Measurements from ENCODE around the gene CCPG1. TPM values are rescaled to one million over a fixed set of nuclear protein-coding genes. Genes with fewer than 3 reads are reported as not detected.
"Not testable (repeated sequence)": the region's sequence is repeated elsewhere in the genome, so short reads cannot be mapped to it uniquely, and the experiment has no call there.

Gene CCPG1
- polyA plus RNA-seq (2013, experiment 1 of 2; ENCODE audit: insufficient read length) = 54.3 TPM
- 62.7 TPM for polyA plus RNA-seq (2013, experiment 2 of 2; ENCODE audit: insufficient read length)

GRCh38 chr15:55408012-55408928, at the start of gene CCPG1, which contains the start of gene PIERCE2:
CCPG1 (minus strand) TSS chr15:55408359; CDS start chr15:55389424, 18,935 bp downstream.
PIERCE2 (plus strand) TSS chr15:55408495; CDS start chr15:55408769, 274 bp downstream.
- peak; percentile 95 for DNase-seq

GRCh38 chr15:55457401-55458022, 49.4 kb upstream of the CCPG1 start:
- DNase-seq = no peak

- not testable (repeated sequence) for DNase-seq
Measured at GRCh38 chr15:55447030-55447394, 38.9 kb upstream of the CCPG1 start.

GRCh38 chr15:55446379-55447029, 38.3 kb upstream of the CCPG1 start:
- DNase-seq = not testable (repeated sequence)

- not testable (repeated sequence) for DNase-seq
Measured at GRCh38 chr15:55445936-55446335, 37.8 kb upstream of the CCPG1 start.

- DNase-seq = not testable (repeated sequence)
Measured at GRCh38 chr15:55443141-55443540, 35.0 kb upstream of the CCPG1 start.

- peak; percentile 50 for DNase-seq
Measured at GRCh38 chr15:55434989-55435825, 27.0 kb upstream of the CCPG1 start.

- no peak for DNase-seq
Measured at GRCh38 chr15:55422089-55422488, 13.9 kb upstream of the CCPG1 start.

GRCh38 chr15:55420171-55420866, 12.2 kb upstream of the CCPG1 start:
- no peak for DNase-seq

GRCh38 chr15:55417678-55418077, 9.5 kb upstream of the CCPG1 start:
- not testable (repeated sequence) for DNase-seq

GRCh38 chr15:55408976-55409375, 817 bp upstream of the CCPG1 start:
- not testable (repeated sequence) for DNase-seq

- peak; percentile 44 for DNase-seq
Measured at GRCh38 chr15:55407498-55408011, 604 bp downstream of the CCPG1 start.

GRCh38 chr15:55403531-55403930, 4.6 kb downstream of the CCPG1 start:
- peak; percentile 60 for DNase-seq

- peak; percentile 31 for DNase-seq
Measured at GRCh38 chr15:55402707-55403106, 5.5 kb downstream of the CCPG1 start.

GRCh38 chr15:55401786-55402246, 6.3 kb downstream of the CCPG1 start:
- DNase-seq = no peak

GRCh38 chr15:55400050-55400449, 8.1 kb downstream of the CCPG1 start:
- not testable (repeated sequence) for DNase-seq

- no peak for DNase-seq
Measured at GRCh38 chr15:55398243-55398642, 9.9 kb downstream of the CCPG1 start.

- DNase-seq = no peak
Measured at GRCh38 chr15:55394694-55395093, 13.5 kb downstream of the CCPG1 start.

GRCh38 chr15:55389264-55389607, 18.9 kb downstream of the CCPG1 start:
- DNase-seq = peak; percentile 35

GRCh38 chr15:55387027-55387426, 21.1 kb downstream of the CCPG1 start:
- DNase-seq = no peak

- no peak for DNase-seq
Measured at GRCh38 chr15:55383687-55384086, 24.5 kb downstream of the CCPG1 start.
